ENCODE results near the gene AK6.

- peak; percentile 22; the same call in 1 of the 2 replicates for TF ChIP-seq CTCF (conservative IDR thresholded peaks at IDR 0.05)
- no peak for TF ChIP-seq ZFX (IDR thresholded peaks at IDR 0.05)
Observed at GRCh38 chr5:69367697-69368279, 1.5 kb downstream of the AK6 start.
